HCT116 (cell line): ENCODE measurements around the gene AGPAT2.

ENCODE experiments used
- CTCF ChIP-seq, 3 experiments: fragments of 200-600 bp in 1 of 3; sonication (generic) in 1 of 3; IDR thresholded peaks in 2 of 3; conservative IDR thresholded peaks in 1 of 3; 2 replicates each; pipeline ENCODE4 v1.5.1; 2012 to 2017; ENCODE audit warnings: low read depth in 2 of 3, low read length in 2 of 3, antibody characterized with exemption in 1 of 3, borderline replicate concordance in 1 of 3, control low read depth in 1 of 3, mild to moderate bottlenecking in 1 of 3, mixed read lengths in 1 of 3, mixed run types in 1 of 3, moderate library complexity in 1 of 3; ENCODE audit not compliant: insufficient read depth in 1 of 3
- EZH2 ChIP-seq: fragments of 200-600 bp; sonication (generic); IDR thresholded peaks from 2 replicates; pipeline ENCODE4 v1.6.1; 2017; ENCODE audit warnings: antibody characterized with exemption, mixed run types
- EZH2phosphoT487 ChIP-seq: fragments of 200-600 bp; IDR thresholded peaks from 2 replicates; pipeline ENCODE4 v1.6.1; 2018; ENCODE audit warnings: antibody characterized with exemption, borderline replicate concordance
- TCF7L2 ChIP-seq: IDR thresholded peaks from 2 replicates; pipeline ENCODE4 v1.7.0; 2011; ENCODE audit warnings: borderline replicate concordance, inconsistent platforms; ENCODE audit not compliant: insufficient read depth, insufficient read length; ENCODE audit errors: extremely low read depth

GRCh38 chr9:136665704-136666371 lies 21.4 kb downstream of the AGPAT2 start:
- no peak for TF ChIP-seq EZH2phosphoT487
- TF ChIP-seq EZH2 = no peak
- no peak for TF ChIP-seq CTCF (IDR thresholded peaks at IDR 0.05 in 2 of 3, conservative IDR thresholded peaks at IDR 0.05 in 1 of 3; ENCODE audit: borderline replicate concordance in 1 of 3, insufficient read depth in 1 of 3, low read depth in 2 of 3, low read length in 2 of 3)
- no peak for TF ChIP-seq TCF7L2
